Measurements from ENCODE around the gene CPTP.
A peak's percentile ranks its signal among the peaks of the same experiment; 100 is the strongest.

Gene CPTP

DNA sequence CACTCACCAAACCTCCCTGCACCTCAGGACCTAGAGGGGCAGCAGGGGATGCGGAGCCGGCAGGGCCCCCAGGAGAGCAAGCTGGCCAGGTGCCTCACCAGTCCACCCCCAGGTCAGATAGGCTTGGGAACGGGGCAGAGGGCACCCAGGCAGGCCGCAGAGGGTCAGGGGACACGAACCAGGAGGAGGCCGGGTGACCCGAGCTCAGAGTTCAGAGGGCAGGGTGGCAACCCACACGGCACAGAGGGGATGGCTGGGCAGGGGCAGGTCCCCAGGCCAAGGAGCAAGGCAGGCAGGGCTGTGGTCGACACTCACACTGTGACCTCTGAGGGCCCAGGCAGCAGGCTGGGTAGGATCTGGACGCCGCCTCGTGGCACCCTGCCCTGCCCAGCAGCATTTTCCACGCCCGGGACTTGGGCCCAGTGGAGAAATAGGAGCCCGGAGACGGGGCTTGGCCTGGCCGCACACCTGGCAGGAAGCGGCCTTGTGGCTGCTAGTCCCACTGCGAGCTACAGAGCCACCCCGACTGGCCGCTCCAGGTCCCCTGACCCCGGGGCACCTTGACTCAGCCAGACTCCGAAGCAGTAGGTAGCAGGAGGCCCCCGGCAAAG lies 19.3 kb downstream of the CPTP start:
- H3K4me3 ChIP-seq (ENCODE audit: low read length) = no peak overlapping the region
- no peak for DNase-seq (ENCODE audit: low read depth, low spot score)

DNA sequence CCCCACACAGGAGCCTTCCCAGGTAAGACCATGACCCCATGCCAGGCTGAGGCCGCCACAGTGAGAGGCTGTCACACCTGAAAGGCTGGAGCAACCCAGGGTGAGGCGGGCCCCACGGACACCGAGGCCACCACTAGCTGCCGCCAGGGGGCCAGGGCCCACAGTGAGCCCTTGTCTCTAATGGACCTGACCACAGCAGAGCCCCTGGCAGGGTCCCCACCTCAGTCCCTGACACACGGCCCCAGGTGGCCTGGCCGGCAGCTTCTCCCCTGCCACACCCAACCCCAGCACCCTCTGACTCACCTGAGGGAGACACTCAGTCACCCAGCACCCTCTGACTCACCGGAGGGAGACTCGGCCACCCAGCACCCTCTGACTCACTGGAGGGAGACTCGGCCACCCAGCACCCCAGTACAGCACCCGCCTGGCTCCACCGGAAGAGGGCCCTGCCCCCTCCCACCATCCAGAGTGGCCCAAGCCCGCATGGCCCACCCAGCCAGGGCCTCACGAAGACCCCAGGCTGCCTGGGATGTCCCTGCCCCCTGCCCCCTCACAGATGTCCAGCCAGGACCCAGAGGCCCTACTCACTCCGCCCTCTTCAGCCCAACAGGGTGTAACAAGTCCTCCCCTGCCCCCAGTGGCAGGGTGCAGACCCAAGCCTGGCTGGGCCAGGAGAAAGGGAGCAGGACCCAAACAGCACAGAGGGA lies 20.2 kb downstream of the CPTP start:
- H3K4me3 ChIP-seq (ENCODE audit: low read length) = no peak overlapping the region

DNA sequence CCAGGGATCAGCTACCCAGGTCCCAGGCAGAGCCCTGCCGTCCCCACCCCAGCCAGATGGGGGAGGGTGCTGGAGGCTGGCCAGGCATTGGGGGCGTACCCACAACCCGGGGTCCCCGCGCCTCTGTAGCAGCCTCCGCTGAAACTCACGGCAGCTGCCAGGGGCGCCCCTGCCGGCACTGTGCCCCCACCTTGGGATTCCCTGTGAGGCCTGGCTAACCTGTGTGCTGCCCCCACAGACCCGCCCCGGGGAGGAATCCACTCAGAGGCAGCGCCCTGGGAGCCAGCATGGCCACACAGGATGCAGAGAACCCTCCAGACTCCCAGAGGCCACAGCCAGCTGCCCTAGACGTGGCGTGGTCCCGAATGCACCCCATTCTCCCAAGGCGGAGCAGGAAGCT lies 20.8 kb downstream of the CPTP start:
- H3K4me3 ChIP-seq (ENCODE audit: low read length) = no peak overlapping the region

More for the DNA sequence above, 20.2 kb downstream of the CPTP start:
- DNase-seq (ENCODE audit: low read depth, low spot score) = no peak

DNA sequence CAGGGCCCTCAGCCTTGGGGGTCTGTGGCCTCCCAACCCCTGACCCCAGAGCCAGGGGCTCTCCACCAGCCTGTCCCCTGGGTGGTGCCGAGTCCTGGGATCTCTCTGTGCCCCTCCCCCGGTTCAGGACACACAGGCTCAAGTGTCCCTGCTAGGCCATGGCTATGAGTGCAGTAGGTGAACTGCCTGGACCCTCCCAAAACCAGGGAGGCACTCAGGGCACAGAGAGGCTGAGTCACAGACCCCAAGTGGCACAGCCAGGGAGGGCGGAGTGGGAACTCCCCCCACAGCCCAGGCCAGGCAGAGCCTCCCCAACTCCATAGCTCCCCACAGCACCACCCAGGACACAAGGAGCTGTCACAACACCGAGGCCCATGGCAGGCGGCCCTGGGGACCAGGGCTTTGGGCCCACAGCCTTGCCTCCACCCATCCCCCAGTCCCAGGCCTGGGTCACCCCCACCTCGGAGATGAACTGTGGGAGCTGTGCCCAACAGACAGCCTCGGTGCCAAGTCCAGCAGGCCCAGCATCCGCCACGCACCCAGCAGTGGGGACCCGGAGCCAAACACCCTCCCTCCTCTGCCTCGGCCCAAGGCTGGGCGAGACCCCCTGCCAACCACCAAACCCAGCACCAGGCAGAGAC lies 21.4 kb downstream of the CPTP start:
- no peak overlapping the region for H3K4me3 ChIP-seq (ENCODE audit: low read length)
- DNase-seq (ENCODE audit: low read depth, low spot score) = no peak

More for the DNA sequence above, 20.8 kb downstream of the CPTP start:
- no peak for DNase-seq (ENCODE audit: low read depth, low spot score)

DNA sequence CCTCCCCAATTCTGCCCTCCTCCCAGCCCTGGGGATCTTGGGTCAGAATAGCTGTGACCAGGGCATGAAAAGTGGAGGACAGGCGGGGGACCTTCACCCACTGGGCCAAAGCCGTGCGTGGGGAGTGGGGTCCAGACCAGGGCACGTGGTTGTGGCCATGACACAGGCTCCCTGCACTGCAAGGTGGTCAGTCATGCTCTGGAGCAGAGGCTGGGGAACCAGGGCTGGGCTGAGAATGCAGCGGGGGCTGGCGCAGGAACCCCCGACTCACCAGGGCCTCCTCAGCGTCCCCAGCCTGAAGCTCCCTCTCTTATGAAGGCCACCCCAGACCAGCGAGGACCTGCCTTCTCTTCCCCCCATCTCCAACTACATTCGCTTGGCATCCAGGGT lies 21.9 kb downstream of the CPTP start:
- no peak for DNase-seq (ENCODE audit: low read depth, low spot score)
- H3K4me3 ChIP-seq (ENCODE audit: low read length) = no peak overlapping the region

DNA sequence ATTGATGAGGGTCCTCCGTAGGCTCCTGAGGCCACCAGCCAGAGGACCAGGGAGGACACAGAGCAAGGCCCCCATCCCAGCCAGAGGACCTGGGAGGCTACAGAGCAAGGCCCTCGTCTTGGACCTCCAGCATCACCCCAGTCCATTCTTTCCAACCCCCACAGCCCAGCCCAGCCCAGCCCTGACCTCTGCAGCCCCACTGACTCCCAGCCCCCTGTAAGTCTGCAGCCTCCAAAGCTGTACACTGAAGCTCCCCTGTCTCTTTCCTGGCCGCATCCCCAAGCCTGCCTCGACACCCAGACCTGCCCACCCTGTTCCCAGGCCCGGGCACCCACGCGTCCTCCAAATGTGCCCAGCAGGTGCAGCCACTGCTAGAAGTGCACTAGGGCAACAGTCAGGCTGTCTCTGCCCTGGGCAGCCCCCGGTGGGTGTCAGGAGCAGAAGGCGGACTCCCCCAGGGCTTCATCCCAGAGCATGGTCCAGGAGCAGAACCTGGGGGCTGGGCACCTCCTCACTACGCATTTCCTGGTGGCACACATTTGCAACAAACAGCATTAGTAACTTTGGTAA lies 22.5 kb downstream of the CPTP start:
- no peak overlapping the region for H3K4me3 ChIP-seq (ENCODE audit: low read length)
- no peak for DNase-seq (ENCODE audit: low read depth, low spot score)

DNA sequence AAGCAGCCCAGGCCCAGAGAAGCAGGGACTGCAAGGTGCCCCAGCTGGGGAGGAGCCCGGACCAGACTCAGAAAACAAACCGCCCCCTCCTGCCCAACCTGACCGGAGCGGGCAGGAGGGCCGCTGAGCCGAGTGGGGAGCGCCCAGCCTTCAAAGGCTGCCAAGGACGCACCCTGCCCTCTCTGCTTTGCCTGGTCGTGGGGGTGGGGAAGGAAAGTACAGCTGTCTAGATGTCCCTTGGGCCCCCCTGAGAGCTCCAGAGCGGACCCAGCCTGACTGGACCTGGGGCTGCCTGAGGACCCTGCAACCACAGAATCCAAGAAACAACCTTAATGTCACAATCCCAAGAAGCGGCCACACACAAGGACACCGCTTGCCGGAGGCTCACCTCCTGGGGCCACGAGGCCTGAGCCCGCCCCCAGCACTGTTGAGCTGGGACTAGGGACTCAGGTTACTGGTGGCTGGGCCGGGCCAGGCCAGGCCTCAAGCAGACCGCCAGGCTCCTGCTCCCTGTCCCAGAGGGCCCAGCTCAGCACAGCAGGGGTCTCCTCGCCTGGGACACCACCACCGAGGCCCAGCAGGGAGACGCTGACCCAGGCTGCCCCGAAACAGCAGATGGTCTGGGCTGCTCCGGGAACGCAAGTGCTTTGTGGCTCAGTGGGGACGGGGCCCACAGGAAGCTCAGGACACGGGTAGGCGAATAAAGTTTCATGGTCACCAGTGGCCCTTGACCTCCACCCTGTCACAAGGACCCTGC lies 23.2 kb downstream of the CPTP start:
- DNase-seq (ENCODE audit: low read depth, low spot score) = no peak
- H3K4me3 ChIP-seq (ENCODE audit: low read length) = peak overlapping the region; percentile 70

DNA sequence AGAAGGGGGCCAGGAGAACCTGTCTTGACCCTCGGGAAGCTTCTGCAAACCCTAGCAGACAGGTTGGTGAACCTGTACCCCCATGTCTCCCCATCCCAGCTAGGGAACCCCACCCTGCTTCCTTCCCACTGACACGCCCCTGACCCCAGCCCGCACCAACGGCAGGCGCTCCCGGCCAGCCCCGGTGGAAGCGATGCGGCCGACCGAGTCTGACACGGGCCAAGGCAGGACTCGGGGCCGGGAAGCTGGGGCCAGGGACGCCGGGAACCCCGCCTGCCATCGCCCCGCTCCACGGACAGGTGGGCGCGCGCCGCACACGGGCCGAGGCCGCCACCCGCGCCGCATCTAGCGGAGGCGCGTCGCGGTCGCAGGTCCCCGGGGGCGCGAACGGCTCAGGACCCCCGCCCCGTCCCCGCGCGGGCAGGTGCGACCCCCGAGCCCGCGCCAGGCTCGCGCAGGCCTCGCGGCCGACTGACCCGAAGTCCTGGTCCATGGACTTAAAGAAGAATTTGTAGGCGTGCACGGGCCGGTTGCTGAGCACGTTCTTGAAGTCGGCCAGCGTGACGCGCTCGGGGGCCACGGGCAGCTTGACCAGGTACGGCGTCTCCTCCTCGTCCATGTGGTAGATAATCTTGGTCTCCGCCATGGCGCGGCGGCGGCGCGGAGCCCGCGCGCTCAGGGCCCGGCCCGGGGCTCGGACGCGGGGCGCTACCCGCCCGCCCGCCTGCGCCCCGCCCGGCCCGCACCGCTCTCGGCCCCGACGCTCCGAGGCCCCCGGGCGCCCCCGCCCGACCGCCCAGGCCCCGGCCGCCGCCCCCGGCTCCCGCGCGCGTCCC lies 24.0 kb downstream of the CPTP start:
- peak overlapping the region; percentile 70 for H3K4me3 ChIP-seq (ENCODE audit: low read length)
- DNase-seq (ENCODE audit: low read depth, low spot score) = no peak

DNA sequence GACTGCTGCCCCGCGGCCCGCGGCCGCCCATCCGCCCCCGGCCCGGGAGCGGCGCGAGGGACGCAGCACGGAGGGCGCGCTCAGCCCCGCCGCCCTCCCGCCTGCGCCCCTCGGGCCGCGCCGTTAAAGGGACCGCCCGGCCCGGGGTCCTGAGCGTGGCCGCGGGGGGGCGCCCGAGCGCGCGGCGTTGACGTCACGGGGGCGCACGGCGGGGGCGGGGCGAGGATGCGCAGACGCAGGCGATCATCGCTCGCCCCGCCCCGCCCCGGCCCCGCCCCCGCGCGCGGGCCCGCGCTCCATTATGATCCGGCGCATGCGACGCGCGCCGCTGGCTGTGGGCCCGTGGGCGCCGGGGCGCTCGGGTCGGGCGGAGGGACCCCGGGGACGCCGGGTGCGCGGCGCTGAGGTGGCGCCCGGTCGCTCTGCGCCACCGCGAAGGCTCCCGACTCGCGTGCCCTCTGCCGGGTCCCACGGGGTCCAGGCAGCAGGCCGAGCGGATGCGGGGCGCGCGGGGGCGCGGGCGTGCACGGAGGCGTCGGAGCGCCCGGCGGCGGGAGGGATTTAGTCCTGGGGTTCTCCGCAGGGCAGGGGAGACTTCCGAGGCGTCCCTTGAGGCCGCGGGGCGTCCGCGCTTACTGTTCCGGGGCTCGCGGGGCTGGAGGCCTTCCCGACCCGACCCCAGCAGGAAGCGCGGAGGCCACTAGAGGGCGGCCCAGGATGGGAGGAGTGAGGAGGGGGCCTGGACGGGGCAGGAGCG lies 24.8 kb downstream of the CPTP start, which contains the start of gene DVL1:
TSS of gene DVL1 (minus strand) at position 163 of the 757 bp plus-strand sequence. CDS start 353 bp downstream, outside the sequence.
- DNase-seq (ENCODE audit: low read depth, low spot score) = no peak
- peak within 1 kb of the TSS; percentile 70 for H3K4me3 ChIP-seq (ENCODE audit: low read length)

DNA sequence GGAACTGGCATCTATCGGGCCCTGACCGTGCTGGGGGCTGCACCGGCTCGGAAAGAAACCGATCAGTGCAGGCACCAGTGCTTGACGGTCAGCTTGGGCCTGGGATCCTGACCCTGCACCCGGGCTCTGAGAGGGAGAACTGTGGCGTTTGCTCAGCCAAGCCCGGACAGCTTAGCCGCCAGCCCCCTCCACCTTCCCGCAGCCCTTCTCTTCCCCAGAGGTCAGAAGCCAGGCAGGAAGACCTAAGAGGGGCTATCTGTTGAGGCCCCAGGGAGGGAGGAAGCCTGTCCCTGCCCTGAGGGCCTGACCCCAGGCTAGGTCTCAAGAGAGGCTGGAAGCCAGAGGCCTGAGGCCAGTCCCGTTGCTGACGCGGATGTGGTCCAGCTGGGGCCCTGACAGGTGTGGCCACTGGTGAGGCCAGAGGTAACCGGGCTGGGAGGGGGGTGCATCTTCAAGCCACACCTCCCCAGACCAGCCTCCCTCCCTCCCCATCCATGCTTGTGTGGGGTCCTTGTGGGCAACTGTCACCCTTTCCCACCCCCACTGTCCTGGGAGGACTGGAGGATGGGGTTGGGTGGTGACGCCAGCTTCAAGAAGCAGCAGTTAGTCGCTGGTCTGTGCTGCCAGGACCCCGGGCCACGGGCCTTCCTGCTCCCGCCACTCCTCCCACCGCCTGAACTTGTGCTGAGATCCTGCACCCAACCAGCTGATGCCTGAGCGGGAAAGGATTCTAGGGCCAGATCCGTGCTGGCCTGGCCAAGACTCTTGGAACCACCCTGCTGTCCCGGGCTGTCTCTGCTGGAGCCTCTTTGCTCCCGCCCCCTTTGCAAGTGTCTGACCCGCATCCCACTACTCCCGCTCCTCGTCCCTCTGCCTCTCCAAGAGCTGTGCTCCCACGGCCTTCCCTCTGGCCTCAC lies 27.2 kb downstream of the CPTP start:
- no peak for DNase-seq (ENCODE audit: low read depth, low spot score)
- H3K4me3 ChIP-seq (ENCODE audit: low read length) = no peak overlapping the region

DNA sequence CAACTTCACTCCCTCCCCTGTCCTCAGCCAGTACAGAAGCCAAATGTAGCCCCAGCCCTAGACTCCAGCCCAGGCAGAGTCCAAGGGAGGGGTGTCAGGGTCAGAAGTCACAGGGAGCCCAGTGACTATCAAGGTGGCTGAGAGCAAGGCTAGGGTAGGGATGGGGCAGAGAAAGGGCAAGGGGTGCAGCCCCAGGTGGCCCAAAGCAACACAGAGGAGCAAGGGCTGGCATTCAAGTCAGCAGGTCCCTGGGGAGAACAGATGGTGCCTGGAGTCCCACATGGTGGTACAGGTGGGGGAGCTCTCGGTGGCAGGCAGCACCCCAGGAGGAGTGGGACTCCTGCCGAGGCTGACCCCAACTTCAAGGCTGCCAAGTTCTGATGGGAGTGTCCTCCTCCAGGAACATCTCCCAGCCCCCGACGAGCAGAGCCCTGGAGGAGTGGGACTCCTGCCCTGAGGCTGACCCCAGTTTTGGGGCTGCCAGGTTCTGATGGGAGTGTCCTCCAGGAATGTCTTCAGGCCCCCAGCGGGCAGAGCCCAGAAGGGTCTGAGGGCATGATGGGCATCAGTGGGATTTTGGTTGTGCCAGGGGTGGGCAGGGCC lies 28.3 kb downstream of the CPTP start:
- no peak overlapping the region for H3K4me3 ChIP-seq (ENCODE audit: low read length)

DNA sequence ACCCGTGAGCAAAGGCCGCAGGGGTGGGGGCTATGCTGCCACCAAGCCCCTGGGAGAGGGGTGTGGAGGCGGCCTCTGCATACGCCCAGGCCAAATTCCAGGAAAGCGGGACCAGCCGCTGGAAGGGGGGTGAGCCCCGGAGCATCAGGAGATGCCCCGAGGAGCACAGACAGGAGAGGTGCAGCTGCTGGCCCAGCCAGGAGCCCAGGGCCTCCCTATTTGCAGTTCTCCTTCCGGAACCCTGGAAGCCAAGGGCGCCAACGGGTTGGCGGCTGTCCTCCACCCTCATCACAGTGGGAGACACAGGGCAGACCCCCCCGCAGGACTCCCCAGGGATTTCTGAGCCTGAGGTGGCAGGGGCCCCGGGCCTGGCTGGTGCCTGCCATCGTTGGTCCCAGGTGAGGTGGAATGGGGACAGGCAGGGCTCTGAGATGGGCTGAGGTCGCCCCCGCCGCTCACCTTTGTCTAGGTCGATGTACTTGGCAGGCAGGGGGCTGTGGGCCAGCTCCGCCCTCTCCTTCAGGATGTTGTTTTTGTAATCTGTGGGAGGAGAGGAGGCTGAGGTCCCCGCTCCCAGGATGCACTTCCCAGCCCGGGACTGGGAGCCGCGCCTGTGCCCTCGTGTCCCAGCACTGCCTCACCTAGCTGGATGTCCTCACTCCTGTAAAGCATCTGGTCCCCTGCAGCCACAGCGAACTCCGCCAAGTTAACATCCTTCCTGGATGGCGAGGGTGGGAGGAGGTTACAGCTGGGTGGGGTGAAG lies 29.0 kb downstream of the CPTP start:
- H3K4me3 ChIP-seq (ENCODE audit: low read length) = no peak overlapping the region
- no peak for DNase-seq (ENCODE audit: low read depth, low spot score)

More for the DNA sequence above, 28.3 kb downstream of the CPTP start:
- DNase-seq (ENCODE audit: low read depth, low spot score) = no peak

DNA sequence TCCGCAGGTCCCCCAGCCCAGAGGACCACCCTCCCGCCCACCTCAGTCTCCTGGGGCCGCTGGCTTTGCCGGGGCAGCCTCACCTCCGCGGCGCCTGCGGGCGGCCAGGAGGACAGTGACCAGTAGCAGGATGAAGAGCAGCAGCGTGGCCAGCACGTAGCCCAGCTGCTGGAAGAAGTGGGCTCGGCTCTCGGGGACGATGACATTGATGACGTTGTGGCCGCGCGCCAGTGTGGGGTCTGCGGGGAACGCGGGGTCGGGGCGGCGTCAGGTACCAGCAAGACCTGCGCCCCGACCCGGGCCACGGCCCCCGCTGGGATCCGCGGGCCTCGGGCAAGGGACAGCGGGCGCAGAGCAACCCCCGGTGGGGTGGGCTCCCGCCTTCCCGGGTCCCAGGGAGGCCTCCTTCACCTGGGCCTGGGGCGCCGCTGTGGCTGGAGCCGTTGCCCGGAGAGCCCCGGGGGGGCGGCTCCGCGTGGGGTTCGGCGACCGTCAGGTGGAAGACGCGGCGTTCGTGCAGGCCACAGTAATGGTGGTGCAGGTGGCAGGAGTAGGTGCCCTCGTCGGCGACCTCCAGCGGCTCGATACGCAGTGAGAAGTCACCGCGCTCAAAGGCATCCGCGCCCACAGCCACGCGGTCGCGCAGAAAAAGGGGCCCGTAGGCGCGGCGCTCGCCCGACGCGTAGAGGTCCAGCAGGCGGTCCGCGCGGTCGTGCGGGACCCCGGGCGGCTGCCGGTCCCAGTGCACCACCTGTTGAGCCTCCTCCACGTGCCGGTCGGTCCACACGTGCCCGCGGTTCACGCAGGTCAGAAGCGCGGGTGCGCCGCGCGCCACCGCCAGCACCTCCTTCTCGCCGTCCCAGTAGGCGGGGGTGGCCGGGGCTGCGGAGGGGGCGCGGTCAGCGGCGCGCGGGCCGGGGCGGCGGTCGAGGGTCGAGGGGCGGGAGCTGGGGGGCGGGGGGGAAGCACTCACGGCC lies 30.0 kb downstream of the CPTP start:
- H3K4me3 ChIP-seq (ENCODE audit: low read length) = no peak overlapping the region
- DNase-seq (ENCODE audit: low read depth, low spot score) = no peak

DNA sequence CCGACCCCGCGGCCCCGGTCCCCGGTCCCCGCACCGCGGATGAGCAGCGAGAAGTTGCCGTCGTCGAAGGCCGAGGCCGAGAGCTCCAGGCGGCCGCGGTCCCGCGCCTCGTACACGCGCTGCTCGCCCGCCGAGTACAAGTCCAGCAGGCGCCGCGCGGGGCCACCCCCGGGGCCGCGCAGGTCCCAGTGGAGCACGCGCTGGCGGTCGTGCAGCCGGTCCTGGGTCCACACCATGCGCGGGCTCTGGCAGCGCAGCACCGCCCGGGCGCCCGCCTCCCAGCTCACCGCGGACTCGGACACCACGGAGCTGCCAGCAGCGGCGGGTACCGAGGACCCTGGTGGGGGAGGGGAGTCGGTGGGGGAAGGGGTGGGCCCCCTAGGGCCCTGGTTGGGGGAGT lies 30.8 kb downstream of the CPTP start:
- no peak overlapping the region for H3K4me3 ChIP-seq (ENCODE audit: low read length)
- no peak for DNase-seq (ENCODE audit: low read depth, low spot score)
